22Rv1 (cell line): Measurements from ENCODE around the gene PRPF18.

Experiments used
- H3K27ac ChIP-seq: fragments of 450-650 bp; 2 replicates; pipeline ENCODE4 v1.5.1; 2017
- CTCF ChIP-seq: fragments of 450-650 bp; IDR thresholded peaks from 2 replicates; pipeline ENCODE4 v1.5.1; 2017; ENCODE audit warnings: mild to moderate bottlenecking
- ZFX ChIP-seq: fragments of 450-650 bp; IDR thresholded peaks from 2 replicates; pipeline ENCODE4 v1.6.1; 2017; ENCODE audit warnings: antibody characterized with exemption, borderline replicate concordance

The PRPF18 gene

DNA sequence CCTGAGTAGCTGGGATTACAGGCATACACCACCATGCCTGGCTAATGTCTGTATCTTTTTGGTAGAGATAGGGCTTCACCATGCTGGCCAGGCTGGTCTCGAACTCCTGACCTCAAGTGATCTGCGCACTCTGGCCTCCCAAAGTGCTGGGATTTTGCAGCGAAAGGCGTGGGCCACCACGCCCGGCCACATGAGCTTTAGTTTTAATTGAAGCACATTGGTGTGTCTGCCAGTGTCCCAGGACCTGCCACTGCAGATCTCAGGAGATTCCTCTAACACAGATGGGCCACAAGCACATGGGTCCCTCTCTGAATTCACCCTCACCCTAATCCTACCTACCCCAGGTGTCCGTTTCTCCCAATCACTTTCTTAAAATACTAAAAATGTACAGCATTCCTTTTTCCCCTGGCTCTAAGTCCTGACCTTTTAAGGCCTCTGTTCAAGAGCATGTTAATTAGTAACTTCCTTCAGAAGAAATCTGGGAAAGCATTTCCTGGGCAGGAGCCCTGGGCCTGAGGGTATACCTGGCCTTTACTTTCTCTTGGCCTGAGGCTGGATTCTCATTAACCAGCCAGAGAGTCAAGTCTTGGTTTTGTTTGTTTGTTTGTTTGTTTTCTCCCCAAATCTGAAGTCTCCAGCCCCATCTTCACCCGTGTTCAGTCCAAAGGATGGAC is 82.6 kb downstream of the PRPF18 start:
- TF ChIP-seq CTCF (no peak), ZFX (no peak)
- H3K27ac ChIP-seq, result 0 out of 2 replicates have a peak overlapping the region, but pooled peaks have one; percentile 22

GRCh38 chr10:13669901-13670300 is 83.1 kb downstream of the PRPF18 start:
- H3K27ac ChIP-seq, result no peak overlapping the region
- no peak for TF ChIP-seq ZFX
- TF ChIP-seq CTCF, result no peak

DNA sequence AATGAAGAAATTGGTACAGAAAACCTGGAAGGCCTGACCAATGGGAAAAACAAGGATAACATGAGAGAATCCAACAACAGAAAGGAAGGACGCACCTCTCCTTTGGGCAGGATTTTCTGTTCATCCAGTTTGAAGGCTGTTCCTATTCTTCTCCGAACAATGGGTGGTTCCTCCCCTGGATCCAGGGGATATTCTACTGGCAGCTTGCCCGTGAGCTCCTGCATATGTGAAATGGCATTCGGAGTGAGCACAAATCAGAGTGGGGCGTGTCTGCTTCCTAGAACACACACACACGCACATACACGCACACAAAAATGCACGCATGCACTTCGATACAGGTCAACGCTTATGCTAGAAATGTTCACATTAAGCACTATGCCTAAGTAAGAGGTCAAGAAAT is 83.5 kb downstream of the PRPF18 start:
- H3K27ac ChIP-seq, result no peak overlapping the region

GRCh38 chr10:13671904-13672303 is 85.1 kb downstream of the PRPF18 start:
- no peak overlapping the region for H3K27ac ChIP-seq
- TF ChIP-seq ZFX, result no peak
- TF ChIP-seq CTCF, result no peak

More for the DNA sequence above, 83.5 kb downstream of the PRPF18 start:
- TF ChIP-seq CTCF (no peak), ZFX (no peak)

DNA sequence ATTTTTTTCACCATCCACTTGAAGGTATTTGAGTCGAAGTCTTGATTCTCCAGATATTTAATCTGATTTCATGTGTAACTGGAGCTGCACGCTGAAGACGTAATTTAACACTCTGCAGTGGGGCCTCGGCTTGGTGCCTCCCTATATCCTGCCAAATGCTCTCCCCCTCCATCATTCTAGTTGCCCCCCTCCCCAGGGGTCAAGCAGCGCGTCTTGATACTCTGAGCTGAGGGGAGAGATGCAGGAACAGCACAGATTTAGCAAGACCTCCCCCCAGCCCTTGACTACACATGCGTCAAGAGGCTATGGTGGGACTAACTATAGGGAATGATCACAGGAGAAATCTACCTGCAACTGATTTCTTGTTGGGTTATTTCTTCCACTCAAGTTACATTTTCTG is 85.8 kb downstream of the PRPF18 start:
- TF ChIP-seq CTCF, result no peak
- no peak for TF ChIP-seq ZFX
- H3K27ac ChIP-seq, result no peak overlapping the region

DNA sequence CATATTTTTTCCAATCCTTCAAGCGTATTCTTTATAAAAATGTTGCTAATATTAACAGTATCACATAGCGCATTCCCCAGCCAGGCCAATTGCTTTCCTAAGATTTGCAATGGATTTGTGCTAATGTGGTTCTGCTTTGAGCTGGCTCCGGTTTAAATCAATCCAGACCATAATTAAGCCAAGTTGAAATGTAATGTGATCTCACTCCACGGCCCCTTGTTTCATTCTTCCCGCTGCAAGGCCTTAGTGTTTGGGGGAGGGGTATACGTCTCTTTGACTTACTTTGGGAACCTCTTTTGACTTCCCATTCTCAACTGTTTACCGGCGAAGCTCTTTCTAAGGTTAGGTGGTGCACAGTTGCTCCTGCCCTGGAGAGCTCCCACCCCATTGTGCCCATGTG is 86.4 kb downstream of the PRPF18 start:
- TF ChIP-seq CTCF (no peak), ZFX (no peak)
- no peak overlapping the region for H3K27ac ChIP-seq

DNA sequence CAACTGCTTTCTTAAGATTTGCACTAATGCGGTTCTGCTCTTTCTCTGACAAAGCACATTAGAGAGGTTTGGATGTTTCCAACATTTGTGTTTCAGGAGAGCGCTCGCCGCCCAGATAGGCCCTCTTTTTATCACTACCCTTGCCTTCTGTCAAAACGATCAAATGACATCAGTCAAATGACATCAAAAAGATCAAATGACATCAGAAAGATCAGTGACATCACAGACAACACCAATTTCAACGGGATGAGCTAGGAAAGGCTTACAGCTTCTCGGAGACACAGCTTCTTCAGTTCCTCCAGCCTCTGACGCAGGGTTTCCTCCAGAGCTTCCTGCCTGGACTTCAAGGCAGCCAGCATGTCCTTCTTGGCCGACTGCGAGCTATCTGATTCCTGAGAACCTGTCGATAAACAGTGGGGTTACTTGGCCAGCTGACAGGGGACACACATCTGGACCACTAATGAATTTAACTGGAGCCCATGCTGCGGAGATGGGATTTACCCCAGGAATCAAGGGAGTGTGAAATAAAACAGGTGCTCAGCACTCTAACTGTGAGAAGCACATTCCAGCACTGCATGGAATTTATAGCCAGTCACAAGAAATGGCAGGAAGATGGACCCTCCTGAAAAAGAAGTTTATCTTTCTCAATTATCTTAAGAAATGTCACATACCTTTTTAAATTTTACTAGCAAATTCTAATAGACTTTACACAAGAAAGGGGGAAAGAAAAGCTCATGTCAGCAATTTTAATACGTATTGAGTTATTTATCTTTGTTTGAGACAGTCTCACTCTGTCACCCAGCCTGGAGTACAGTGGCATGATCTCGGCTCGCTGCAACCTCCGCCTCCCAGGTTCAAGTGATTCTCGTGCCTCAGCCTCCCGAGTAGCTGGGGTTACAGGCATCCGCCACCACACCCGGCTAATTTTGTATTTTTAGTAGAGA is 88.2 kb downstream of the PRPF18 start:
- TF ChIP-seq CTCF (no peak), ZFX (no peak)
- no peak overlapping the region for H3K27ac ChIP-seq
